Smooth muscle cell (in vitro differentiated cells): ENCODE measurements around the gene GATAD2B. TPM values are rescaled to one million over a fixed set of nuclear protein-coding genes. Genes with fewer than 3 reads are reported as not detected.

Experiments
- DNase-seq: peaks from one replicate; lab custom pipeline; 2025; ENCODE audit not compliant: unreplicated experiment; lab: John Stamatoyannopoulos, UW
- H2AFZ ChIP-seq: fragments of 200-600 bp; sonication (generic); 2 replicates; pipeline ENCODE4 v1.6.0; 2016; ENCODE audit warnings: antibody characterized with exemption, low read depth, mild to moderate bottlenecking
- H3F3A ChIP-seq: fragments of 200-600 bp; sonication (generic); 2 replicates; pipeline ENCODE4 v1.6.0; 2017; ENCODE audit warnings: antibody characterized with exemption, low read depth
- H3K27ac ChIP-seq: fragments of 200-600 bp; sonication (generic); 2 replicates; pipeline ENCODE4 v1.5.1; 2016; ENCODE audit warnings: low read depth, mild to moderate bottlenecking
- H3K27me3 ChIP-seq: fragments of 200-600 bp; sonication (generic); 2 replicates; pipeline ENCODE4 v1.6.1; 2016; ENCODE audit warnings: low read depth, mild to moderate bottlenecking
- H3K36me3 ChIP-seq: fragments of 200-600 bp; sonication (generic); 2 replicates; pipeline ENCODE4 v1.5.1; 2016; ENCODE audit warnings: low read depth
- H3K4me1 ChIP-seq: fragments of 200-600 bp; sonication (generic); 2 replicates; pipeline ENCODE4 v1.5.1; 2016; ENCODE audit warnings: low read depth
- H3K4me2 ChIP-seq: fragments of 200-600 bp; sonication (generic); 2 replicates; pipeline ENCODE4 v1.6.0; 2016; ENCODE audit warnings: mild to moderate bottlenecking
- H3K4me3 ChIP-seq: fragments of 200-600 bp; sonication (generic); 2 replicates; pipeline ENCODE4 v1.5.1; 2016; ENCODE audit warnings: mild to moderate bottlenecking
- H3K79me2 ChIP-seq: fragments of 200-600 bp; sonication (generic); 2 replicates; pipeline ENCODE4 v1.6.0; 2016; ENCODE audit warnings: low read depth, mild to moderate bottlenecking
- H3K9ac ChIP-seq: fragments of 200-600 bp; sonication (generic); 2 replicates; pipeline ENCODE4 v1.6.0; 2016; ENCODE audit warnings: low read depth
- H3K9me3 ChIP-seq: fragments of 200-600 bp; sonication (generic); replicated peaks from 2 replicates; pipeline ENCODE4 v1.5.1; 2016; ENCODE audit warnings: low read depth
- H4K20me1 ChIP-seq: fragments of 200-600 bp; sonication (generic); 2 replicates; pipeline ENCODE4 v1.6.0; 2016; ENCODE audit warnings: low read depth
- CTCF ChIP-seq: fragments of 200-600 bp; sonication (generic); IDR thresholded peaks from 2 replicates; pipeline ENCODE4 v1.5.1; 2017; ENCODE audit warnings: borderline replicate concordance, mild to moderate bottlenecking, antibody characterized with exemption; ENCODE audit not compliant: insufficient read depth, poor library complexity, severe bottlenecking
- WGBS: methylation state at CpG from one replicate; pipeline ENCODE4 v1.1.7; 2016; ENCODE audit warnings: low lambda C conversion rate; 5-methylcytosine and 5-hydroxymethylcytosine counted together
- polyA plus RNA-seq: library from polyadenylated mRNA; unstranded; fragments of >200 nt; fragmentation: Nextera tagmentation; extraction: Ambion mirVana; gene quantifications from 2 replicates; pipeline ENCODE4 v1.2.1, GENCODE V29; 2016
- total RNA-seq: library from RNA; depleted of rRNA; stranded (reverse); fragments of >200 nt; gene quantifications from 2 replicates; pipeline ENCODE4 v1.2.3, GENCODE V29; 2014

The GATAD2B gene
- total and polyA plus RNA-seq, 2 experiments from 2014 or later, result 7.8 to 24.9 TPM

- Histone ChIP-seq H3K9ac (no peak overlapping the region), H3K27ac (no peak overlapping the region), H3K27me3 (no peaks in the 10 kb centered on the region), H3K4me1 (no peaks in the 10 kb centered on the region), H3F3A (no peaks in the 10 kb centered on the region), H3K79me2 (peaks cover 97% of the 10 kb centered on the region), H3K4me2 (no peak overlapping the region), H4K20me1 (peaks cover 100% of the 10 kb centered on the region), H3K9me3 (no peaks in the 10 kb centered on the region), H3K4me3 (no peak overlapping the region), H3K36me3 (no peaks in the 10 kb centered on the region), H2AFZ (no peak overlapping the region)
- WGBS, result 95% methylated on average over 2 of the region's 2 CpGs
- no peak for TF ChIP-seq CTCF
- DNase-seq, result no peak
Observed at GRCh38 chr1:153872934-153873333, 49.8 kb downstream of the GATAD2B start.

- 93% methylated on average over 3 of the region's 3 CpGs for WGBS
- H2AFZ ChIP-seq, result no peak overlapping the region
Observed at GRCh38 chr1:153872331-153872730, 50.4 kb downstream of the GATAD2B start.

GRCh38 chr1:153869486-153869885 is 53.3 kb downstream of the GATAD2B start:
- no peaks in the 10 kb centered on the region for H3K4me1 ChIP-seq
- H3K9me3 ChIP-seq, result no peaks in the 10 kb centered on the region
- no peaks in the 10 kb centered on the region for H3K36me3 ChIP-seq
- no peaks in the 10 kb centered on the region for H3F3A ChIP-seq
- H3K79me2 ChIP-seq, result peaks cover 100% of the 10 kb centered on the region
- no peak for TF ChIP-seq CTCF
- H2AFZ ChIP-seq, result no peak overlapping the region
- DNase-seq, result no peak
- H3K9ac ChIP-seq, result no peak overlapping the region
- no peak overlapping the region for H3K4me2 ChIP-seq
- H3K27me3 ChIP-seq, result no peaks in the 10 kb centered on the region
- 96% methylated on average over 3 of the region's 3 CpGs for WGBS
- peaks cover 100% of the 10 kb centered on the region for H4K20me1 ChIP-seq
- H3K27ac ChIP-seq, result no peak overlapping the region
- H3K4me3 ChIP-seq, result no peak overlapping the region

More at GRCh38 chr1:153872331-153872730, 50.4 kb downstream of the GATAD2B start:
- Histone ChIP-seq H3K4me2 (no peak overlapping the region), H3K4me3 (no peak overlapping the region), H3K9ac (no peak overlapping the region), H4K20me1 (peaks cover 100% of the 10 kb centered on the region), H3F3A (no peaks in the 10 kb centered on the region), H3K27me3 (no peaks in the 10 kb centered on the region), H3K4me1 (no peaks in the 10 kb centered on the region), H3K27ac (no peak overlapping the region), H3K79me2 (peaks cover 97% of the 10 kb centered on the region), H3K36me3 (no peaks in the 10 kb centered on the region), H3K9me3 (no peaks in the 10 kb centered on the region)
- TF ChIP-seq CTCF, result no peak
- no peak for DNase-seq

- H3K4me3 ChIP-seq, result no peak overlapping the region
- no peak for DNase-seq
- peaks cover 99% of the 10 kb centered on the region for H4K20me1 ChIP-seq
- no peaks in the 10 kb centered on the region for H3F3A ChIP-seq
- no peak for TF ChIP-seq CTCF
- H3K9me3 ChIP-seq, result no peaks in the 10 kb centered on the region
- no peak overlapping the region for H3K9ac ChIP-seq
- no peak overlapping the region for H3K27ac ChIP-seq
- no peak overlapping the region for H3K4me2 ChIP-seq
- H3K79me2 ChIP-seq, result peaks cover 97% of the 10 kb centered on the region
- H3K36me3 ChIP-seq, result no peaks in the 10 kb centered on the region
- no peaks in the 10 kb centered on the region for H3K27me3 ChIP-seq
- 83% methylated on average over 6 of the region's 6 CpGs for WGBS
- H2AFZ ChIP-seq, result no peak overlapping the region
- no peaks in the 10 kb centered on the region for H3K4me1 ChIP-seq
Observed at GRCh38 chr1:153866045-153866850, 56.5 kb downstream of the GATAD2B start.
